ENCODE measurements around the gene PPP2R5C.

PPP2R5C gene

GRCh38 chr14:101894365-101895081 is 133.0 kb downstream of the PPP2R5C start:
- TF ChIP-seq CTCF (IDR thresholded peaks at IDR 0.05; ENCODE audit: insufficient read depth, low read depth, low read length, missing control alignments), result no peak
- H3K4me3 ChIP-seq (ENCODE audit: low read length), result no peak overlapping the region
- DNase-seq (ENCODE audit: low read depth), result no peak

- DNase-seq (ENCODE audit: low read depth), result no peak
- no peak overlapping the region for H3K4me3 ChIP-seq (ENCODE audit: low read length)
- no peak for TF ChIP-seq CTCF (IDR thresholded peaks at IDR 0.05; ENCODE audit: insufficient read depth, low read depth, low read length, missing control alignments)
Observed at GRCh38 chr14:101895256-101895655, 133.7 kb downstream of the PPP2R5C start.

GRCh38 chr14:101897326-101897725 is 135.8 kb downstream of the PPP2R5C start:
- DNase-seq (ENCODE audit: low read depth), result no peak
- TF ChIP-seq CTCF (IDR thresholded peaks at IDR 0.05; ENCODE audit: insufficient read depth, low read depth, low read length, missing control alignments), result no peak
- H3K4me3 ChIP-seq (ENCODE audit: low read length), result no peak overlapping the region

- H3K4me3 ChIP-seq (ENCODE audit: low read length), result no peak overlapping the region
- TF ChIP-seq CTCF (IDR thresholded peaks at IDR 0.05; ENCODE audit: insufficient read depth, low read depth, low read length, missing control alignments), result no peak
- DNase-seq (ENCODE audit: low read depth), result no peak
Observed at GRCh38 chr14:101898416-101898815, 136.9 kb downstream of the PPP2R5C start.

- DNase-seq (ENCODE audit: low read depth), result no peak
- no peak for TF ChIP-seq CTCF (IDR thresholded peaks at IDR 0.05; ENCODE audit: insufficient read depth, low read depth, low read length, missing control alignments)
- no peak overlapping the region for H3K4me3 ChIP-seq (ENCODE audit: low read length)
Observed at GRCh38 chr14:101899263-101899662, 137.8 kb downstream of the PPP2R5C start.

- no peak overlapping the region for H3K4me3 ChIP-seq (ENCODE audit: low read length)
- DNase-seq (ENCODE audit: low read depth), result no peak
- no peak for TF ChIP-seq CTCF (IDR thresholded peaks at IDR 0.05; ENCODE audit: insufficient read depth, low read depth, low read length, missing control alignments)
Observed at GRCh38 chr14:101900253-101900652, 138.7 kb downstream of the PPP2R5C start.

GRCh38 chr14:101903111-101903561 is 141.6 kb downstream of the PPP2R5C start:
- no peak for DNase-seq (ENCODE audit: low read depth)
- no peak overlapping the region for H3K4me3 ChIP-seq (ENCODE audit: low read length)
- no peak for TF ChIP-seq CTCF (IDR thresholded peaks at IDR 0.05; ENCODE audit: insufficient read depth, low read depth, low read length, missing control alignments)
